Uterus (tissue), 4 donors: ENCODE results near the gene GK2. TPM values are rescaled to one million over a fixed set of nuclear protein-coding genes. Genes with fewer than 3 reads are reported as not detected.

Experiments used
- DNase-seq, 2 donors: peaks; one replicate each; pipeline ENCODE4 v3.0.0-alpha.2; 2019 to 2020
- H3K27ac ChIP-seq, 2 donors: fragments of 200-600 bp; sonication (generic); 1 replicate in 1 of 2; 2 replicates in 1 of 2; pipeline ENCODE4 v1.5.1; 2016 to 2018
- H3K27me3 ChIP-seq, 2 donors: fragments of 200-600 bp; sonication (generic); one replicate each; pipeline ENCODE4 v1.5.1; 2018 to 2019; ENCODE audit warnings: control low read depth in 1 of 2
- H3K36me3 ChIP-seq, 2 donors: fragments of 200-600 bp; sonication (generic); one replicate each; pipeline ENCODE4 v1.5.1; 2019; ENCODE audit warnings: control low read depth in 1 of 2
- H3K4me1 ChIP-seq, 2 donors: fragments of 200-600 bp; sonication (generic); one replicate each; pipeline ENCODE4 v1.5.1; 2018 to 2019; ENCODE audit warnings: control low read depth in 1 of 2
- H3K4me3 ChIP-seq, 2 donors: fragments of 200-600 bp; sonication (generic); 1 replicate in 1 of 2; 2 replicates in 1 of 2; pipeline ENCODE4 v1.5.1; 2018 to 2019; ENCODE audit warnings: mild to moderate bottlenecking in 1 of 2
- H3K9me3 ChIP-seq, 2 donors: fragments of 200-600 bp; sonication (generic); one replicate each; pipeline ENCODE4 v1.5.1; 2019; ENCODE audit warnings: control low read depth in 1 of 2
- CTCF ChIP-seq, 4 experiments: fragments of 200-600 bp in 2 of 4; fragments of 450-650 bp in 2 of 4; sonication (generic) in 2 of 4; IDR thresholded peaks; one replicate each; pipeline ENCODE4 v1.5.1; 2016 to 2019; ENCODE audit warnings: antibody characterized with exemption in 4 of 4, mild to moderate bottlenecking in 2 of 4, moderate library complexity in 1 of 4
- POLR2A ChIP-seq, 2 donors: fragments of 450-650 bp; IDR thresholded peaks; one replicate each; pipeline ENCODE4 v1.6.1; 2016; ENCODE audit warnings: antibody characterized with exemption in 2 of 2, mild to moderate bottlenecking in 1 of 2, moderate library complexity in 1 of 2
- intact Hi-C: fragments of 100-400 bp; cut with DNase I; formaldehyde crosslinking; loops from one replicate; pipeline ENCODE4 v1.15.1; 2023; ENCODE audit warnings: low total_unique reads
- total RNA-seq, 4 donors: library from RNA; depleted of rRNA in 3 of 4; stranded (reverse); fragments of >200 nt in 3 of 4; gene quantifications; one replicate each; pipeline versions ENCODE4 v1.1.0 to v1.2.4, GENCODE V29; 2014 to 2023
- donor health status: DM: yes; HTN: yes; CAD: no.

The GK2 gene
- total RNA-seq, 4 donors from 2014 or later, result not detected

- no peaks in the 10 kb centered on the region for H3K9me3 ChIP-seq
- no peaks in the 10 kb centered on the region for H3K27me3 ChIP-seq
- no peak for DNase-seq
- intact Hi-C loops, result no loop called here
- no peaks in the 10 kb centered on the region for H3K36me3 ChIP-seq
- no peaks in the 10 kb centered on the region for H3K4me1 ChIP-seq
- no peak overlapping the region for H3K4me3 ChIP-seq
- TF ChIP-seq CTCF (IDR thresholded peaks at IDR 0.05), result no peak
- no peak for TF ChIP-seq POLR2A (IDR thresholded peaks at IDR 0.05)
- no peak overlapping the region for H3K27ac ChIP-seq
These were observed 48.0 kb downstream of the GK2 start for GRCh38 chr4:79360006-79360405.

DNA sequence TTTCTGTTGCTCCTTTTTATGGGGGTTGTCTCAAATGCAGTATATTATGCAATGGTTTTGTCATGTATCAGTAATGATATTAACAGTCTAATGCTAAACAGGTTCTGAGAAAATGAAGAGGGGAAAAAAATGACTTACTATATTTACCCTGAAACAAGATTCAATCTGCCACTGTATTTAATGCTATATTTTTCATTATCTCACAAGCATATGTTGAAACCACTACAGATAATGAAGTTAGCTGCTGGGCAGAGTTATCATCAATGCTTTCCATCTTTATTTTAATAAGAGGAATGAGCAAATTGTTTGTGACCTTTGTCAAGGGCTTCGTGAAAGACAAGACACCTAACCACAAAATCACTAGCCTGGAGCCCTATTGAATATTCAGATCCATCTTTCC lies 49.6 kb downstream of the GK2 start:
- no peak for DNase-seq
- H3K27ac ChIP-seq, result no peak overlapping the region
- H3K36me3 ChIP-seq, result no peaks in the 10 kb centered on the region
- no peak overlapping the region for H3K4me3 ChIP-seq
- no peak for TF ChIP-seq POLR2A (IDR thresholded peaks at IDR 0.05)
- no peak for TF ChIP-seq CTCF (IDR thresholded peaks at IDR 0.05)
- no peaks in the 10 kb centered on the region for H3K4me1 ChIP-seq
- H3K27me3 ChIP-seq, result no peaks in the 10 kb centered on the region
- no peaks in the 10 kb centered on the region for H3K9me3 ChIP-seq
- intact Hi-C loops, result no loop called here

DNA sequence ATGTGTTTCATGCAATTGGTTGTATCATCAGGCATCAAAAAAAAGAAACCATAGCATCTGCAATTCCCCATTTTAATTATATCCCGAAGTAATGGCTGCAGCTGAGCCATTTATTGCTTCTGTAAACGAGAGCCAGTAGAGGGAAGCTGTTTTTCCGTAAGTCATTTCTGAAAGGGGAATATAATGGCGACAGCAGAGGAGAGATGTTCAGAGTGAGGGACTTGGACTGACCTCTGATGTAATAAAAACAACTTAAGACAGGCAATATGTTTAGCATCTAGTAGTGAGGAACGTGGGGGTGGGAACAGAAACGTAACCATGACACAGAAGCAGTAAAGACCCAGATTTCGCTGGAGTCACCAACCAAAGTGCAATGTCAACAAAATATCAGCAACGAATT lies 50.7 kb downstream of the GK2 start:
- no peaks in the 10 kb centered on the region for H3K27me3 ChIP-seq
- DNase-seq, result no peak
- intact Hi-C loops, result no loop called here

More for the DNA sequence above, 50.7 kb downstream of the GK2 start:
- Histone ChIP-seq H3K4me1 (no peaks in the 10 kb centered on the region), H3K27ac (no peak overlapping the region), H3K4me3 (no peak overlapping the region), H3K9me3 (no peaks in the 10 kb centered on the region), H3K36me3 (no peaks in the 10 kb centered on the region)
- TF ChIP-seq CTCF (IDR thresholded peaks at IDR 0.05) (no peak), POLR2A (IDR thresholded peaks at IDR 0.05) (no peak)

Other genes starting within 250 kb of the GK2 start
- under 1 TPM in 1 of 4 donors, not detected in 3; 0.14 TPM for gene NAA11, start 82.2 kb downstream of the GK2 start, total RNA-seq